Right cardiac atrium (tissue), 5 donors: ENCODE measurements around the gene ZBTB21. TPM values are rescaled to one million over a fixed set of nuclear protein-coding genes. Genes with fewer than 3 reads are reported as not detected.

ENCODE experiments used
- ATAC-seq, 2 donors: fragments of 200-7000 bp; cut with Tn5 transposase; one replicate each; pipeline versions ENCODE4 v1.8.0 to v1.9.1; 2020; ENCODE audit warnings: moderate library complexity in 2 of 2, mild to moderate bottlenecking in 1 of 2
- DNase-seq, 3 donors: peaks; one replicate each; pipeline ENCODE4 v3.0.0-alpha.2; 2020
- H3K27ac ChIP-seq: one replicate; pipeline ENCODE4 v1.5.1; 2013; ENCODE audit warnings: mild to moderate bottlenecking, low read length, control low read depth, moderate library complexity
- H3K27me3 ChIP-seq: one replicate; pipeline ENCODE4 v1.6.1; 2013; ENCODE audit not compliant: control insufficient read depth, insufficient read depth
- H3K4me1 ChIP-seq: one replicate; pipeline ENCODE4 v1.6.1; 2013; ENCODE audit warnings: low read length; ENCODE audit not compliant: control insufficient read depth, insufficient read depth
- H3K4me3 ChIP-seq: one replicate; pipeline ENCODE4 v1.5.1; 2013; ENCODE audit warnings: low read length, control low read depth
- H3K9me3 ChIP-seq: one replicate; pipeline ENCODE4 v1.6.1; 2013; ENCODE audit warnings: low read length; ENCODE audit not compliant: control insufficient read depth
- WGBS: extraction: QIAGEN DNeasy Blood & Tissue Kit; methylation state at CpG from one replicate; pipeline ENCODE4 v1.1.7; 2013; 5-methylcytosine and 5-hydroxymethylcytosine counted together
- intact Hi-C, 4 donors: fragments of 100-400 bp; cut with DNase I; formaldehyde crosslinking; loops; one replicate each; pipeline versions ENCODE4 v1.11.0 to v1.14.0; 2022 to 2023
- polyA plus RNA-seq: library from polyadenylated mRNA; stranded (reverse); fragments of 200-250 nt; gene quantifications from one replicate; pipeline ENCODE4 v1.2.3, GENCODE V29; 2013
- total RNA-seq, 4 donors: library from RNA; stranded (reverse); fragmentation: NEBNext Ultra II Directional; extraction: Animal tissue kit (Norgen Biotek cat#: 25700); gene quantifications; one replicate each; pipeline ENCODE4 v1.2.1, GENCODE V29; 2021
- donor health status: healthy with polysubstance abuse.
- donor health status: DM: no; HTN: yes; CAD: no.
- donor health status: DM: no; HTN: no; CAD: no.
- donor health status: DM: no; HTN: yes; CAD: no; lungs with severe emphysema.
- donor health status: DM: yes; HTN: yes; CAD: no.

ZBTB21 gene
- total and polyA plus RNA-seq, 5 donors, result 2.6 to 15.2 (median 7.2) TPM

GRCh38 chr21:41989698-41990097, 20.5 kb downstream of the ZBTB21 start:
- no peaks in the 10 kb centered on the region for H3K9me3 ChIP-seq
- ATAC-seq, result no peak
- no peaks in the 10 kb centered on the region for H3K27me3 ChIP-seq
- H3K4me1 ChIP-seq, result peaks cover 3% of the 10 kb centered on the region
- WGBS, result 95% methylated on average over 2 of the region's 2 CpGs
- intact Hi-C loops, result no loop called here
- no peak for DNase-seq
- no peak overlapping the region for H3K27ac ChIP-seq
- H3K4me3 ChIP-seq, result no peak overlapping the region

- no peaks in the 10 kb centered on the region for H3K27me3 ChIP-seq
These were observed 22.9 kb downstream of the ZBTB21 start for GRCh38 chr21:41987310-41987709.

GRCh38 chr21:41985662-41986416, 24.3 kb downstream of the ZBTB21 start:
- DNase-seq (no peak), ATAC-seq (no peak)
- Histone ChIP-seq H3K4me3 (no peak overlapping the region), H3K4me1 (peaks cover 3% of the 10 kb centered on the region), H3K27me3 (no peaks in the 10 kb centered on the region), H3K9me3 (no peaks in the 10 kb centered on the region), H3K27ac (no peak overlapping the region)
- 83% methylated on average over 6 of the region's 6 CpGs for WGBS
- intact Hi-C loops, result no loop called here

More at GRCh38 chr21:41987310-41987709, 22.9 kb downstream of the ZBTB21 start:
- intact Hi-C loops, result no loop called here
- peaks cover 3% of the 10 kb centered on the region for H3K4me1 ChIP-seq
- ATAC-seq (no peak), DNase-seq (no peak)
- no peaks in the 10 kb centered on the region for H3K9me3 ChIP-seq
- H3K27ac ChIP-seq, result no peak overlapping the region
- 97% methylated on average over 3 of the region's 3 CpGs for WGBS
- no peak overlapping the region for H3K4me3 ChIP-seq

- H3K4me1 ChIP-seq, result peaks cover 3% of the 10 kb centered on the region
- WGBS, result 97% methylated on average over 1 of the region's 1 CpG
- H3K4me3 ChIP-seq, result no peak overlapping the region
- ATAC-seq (no peak), DNase-seq (no peak)
- intact Hi-C loops, result no loop called here
- H3K27me3 ChIP-seq, result no peaks in the 10 kb centered on the region
- H3K9me3 ChIP-seq, result no peaks in the 10 kb centered on the region
- H3K27ac ChIP-seq, result no peak overlapping the region
These were observed 26.9 kb downstream of the ZBTB21 start for GRCh38 chr21:41983229-41983628.

GRCh38 chr21:41980561-41980960, 29.6 kb downstream of the ZBTB21 start:
- no peaks in the 10 kb centered on the region for H3K9me3 ChIP-seq
- ATAC-seq, result no peak
- H3K27ac ChIP-seq, result no peak overlapping the region
- DNase-seq, result no peak
- no peaks in the 10 kb centered on the region for H3K27me3 ChIP-seq
- intact Hi-C loops, result no loop called here
- no peak overlapping the region for H3K4me3 ChIP-seq
- H3K4me1 ChIP-seq, result peaks cover 3% of the 10 kb centered on the region

GRCh38 chr21:41979751-41980369, 30.3 kb downstream of the ZBTB21 start:
- 89% methylated on average over 7 of the region's 7 CpGs for WGBS
- ATAC-seq, result no peak
- no peak overlapping the region for H3K4me3 ChIP-seq
- H3K4me1 ChIP-seq, result no peaks in the 10 kb centered on the region
- H3K27ac ChIP-seq, result no peak overlapping the region
- no peak for DNase-seq
- intact Hi-C loops, result no loop called here
- H3K27me3 ChIP-seq, result no peaks in the 10 kb centered on the region
- H3K9me3 ChIP-seq, result no peaks in the 10 kb centered on the region

- DNase-seq (no peak), ATAC-seq (no peak)
- no peak overlapping the region for H3K27ac ChIP-seq
- WGBS, result 76% methylated on average over 4 of the region's 4 CpGs
- no peaks in the 10 kb centered on the region for H3K9me3 ChIP-seq
- no peaks in the 10 kb centered on the region for H3K27me3 ChIP-seq
- intact Hi-C loops, result no loop called here
- no peaks in the 10 kb centered on the region for H3K4me1 ChIP-seq
- no peak overlapping the region for H3K4me3 ChIP-seq
These were observed 30.8 kb downstream of the ZBTB21 start for GRCh38 chr21:41979335-41979734.

GRCh38 chr21:41977034-41977950, 32.9 kb downstream of the ZBTB21 start:
- Histone ChIP-seq H3K4me3 (no peak overlapping the region), H3K4me1 (peaks cover 2% of the 10 kb centered on the region), H3K27ac (no peak overlapping the region), H3K27me3 (no peaks in the 10 kb centered on the region), H3K9me3 (no peaks in the 10 kb centered on the region)
- WGBS, result 89% methylated on average over 17 of the region's 17 CpGs
- DNase-seq, result no peak
- intact Hi-C loops, result no loop called here
- no peak for ATAC-seq

- no peak for DNase-seq
- 89% methylated on average over 8 of the region's 8 CpGs for WGBS
These were observed 33.5 kb downstream of the ZBTB21 start for GRCh38 chr21:41976611-41977010.

GRCh38 chr21:41975391-41976272, 34.5 kb downstream of the ZBTB21 start:
- no peaks in the 10 kb centered on the region for H3K27me3 ChIP-seq
- intact Hi-C loops, result no loop called here
- ATAC-seq (no peak), DNase-seq (no peak)
- no peak overlapping the region for H3K4me3 ChIP-seq
- 92% methylated on average over 17 of the region's 17 CpGs for WGBS
- H3K4me1 ChIP-seq, result peaks cover 2% of the 10 kb centered on the region
- no peaks in the 10 kb centered on the region for H3K9me3 ChIP-seq
- H3K27ac ChIP-seq, result no peak overlapping the region

More at GRCh38 chr21:41976611-41977010, 33.5 kb downstream of the ZBTB21 start:
- ATAC-seq, result no peak
- H3K4me3 ChIP-seq, result no peak overlapping the region
- no peaks in the 10 kb centered on the region for H3K9me3 ChIP-seq
- intact Hi-C loops, result no loop called here
- H3K4me1 ChIP-seq, result peaks cover 2% of the 10 kb centered on the region
- H3K27me3 ChIP-seq, result no peaks in the 10 kb centered on the region
- no peak overlapping the region for H3K27ac ChIP-seq
